ENCODE data around the gene MYLK. TPM values are rescaled to one million over a fixed set of nuclear protein-coding genes. Genes with fewer than 3 reads are reported as not detected.

MYLK gene
- total RNA-seq, 1 donor from 2014 or later: 4.3 TPM

DNA sequence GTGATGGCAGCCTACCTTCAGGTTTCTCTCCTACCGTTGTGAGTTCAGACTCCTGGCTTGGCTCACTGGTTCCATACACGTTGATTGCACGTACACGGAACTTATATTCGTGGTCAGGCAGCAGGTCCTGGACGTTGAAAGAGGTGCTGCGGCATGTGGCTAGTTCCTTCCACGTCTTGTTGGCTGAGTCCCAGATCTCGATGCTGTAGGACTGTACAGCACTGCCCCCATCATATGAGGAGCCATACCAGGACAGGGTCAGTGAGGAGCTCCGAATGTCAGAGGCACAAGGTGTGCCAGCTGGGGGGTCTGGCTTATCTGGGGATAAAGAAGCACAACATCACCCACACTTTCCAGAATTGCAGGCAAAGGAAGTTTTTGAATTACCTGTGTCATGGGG is 227.0 kb downstream of the MYLK start:
- TF ChIP-seq, protein P1, sequence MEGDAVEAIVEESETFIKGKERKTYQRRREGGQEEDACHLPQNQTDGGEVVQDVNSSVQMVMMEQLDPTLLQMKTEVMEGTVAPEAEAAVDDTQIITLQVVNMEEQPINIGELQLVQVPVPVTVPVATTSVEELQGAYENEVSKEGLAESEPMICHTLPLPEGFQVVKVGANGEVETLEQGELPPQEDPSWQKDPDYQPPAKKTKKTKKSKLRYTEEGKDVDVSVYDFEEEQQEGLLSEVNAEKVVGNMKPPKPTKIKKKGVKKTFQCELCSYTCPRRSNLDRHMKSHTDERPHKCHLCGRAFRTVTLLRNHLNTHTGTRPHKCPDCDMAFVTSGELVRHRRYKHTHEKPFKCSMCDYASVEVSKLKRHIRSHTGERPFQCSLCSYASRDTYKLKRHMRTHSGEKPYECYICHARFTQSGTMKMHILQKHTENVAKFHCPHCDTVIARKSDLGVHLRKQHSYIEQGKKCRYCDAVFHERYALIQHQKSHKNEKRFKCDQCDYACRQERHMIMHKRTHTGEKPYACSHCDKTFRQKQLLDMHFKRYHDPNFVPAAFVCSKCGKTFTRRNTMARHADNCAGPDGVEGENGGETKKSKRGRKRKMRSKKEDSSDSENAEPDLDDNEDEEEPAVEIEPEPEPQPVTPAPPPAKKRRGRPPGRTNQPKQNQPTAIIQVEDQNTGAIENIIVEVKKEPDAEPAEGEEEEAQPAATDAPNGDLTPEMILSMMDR (IDR thresholded peaks at IDR 0.05; ENCODE audit: partially characterized antibody, unreplicated experiment): no peak

DNA sequence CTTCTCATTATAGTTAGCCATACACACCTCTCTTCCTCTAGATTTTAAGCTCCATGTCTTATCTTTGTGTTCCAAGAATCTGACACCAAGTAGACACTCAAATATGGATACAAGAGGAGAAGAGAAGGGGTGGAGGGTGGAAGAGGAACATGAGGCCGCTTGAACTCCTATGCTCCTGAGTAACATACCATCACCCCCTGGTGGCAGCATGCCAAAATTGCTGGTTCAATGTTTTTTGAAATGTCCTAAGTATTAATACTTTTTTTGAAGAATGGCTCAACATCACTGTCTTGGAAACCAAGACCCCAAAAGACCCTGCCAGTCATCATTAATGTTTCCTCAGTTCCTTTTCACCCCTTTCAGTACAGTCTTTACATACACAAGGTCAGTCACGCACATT is 227.4 kb downstream of the MYLK start:
- H3K27ac Mint-ChIP-seq (ENCODE audit: unreplicated experiment): no peak overlapping the region

More for the DNA sequence above, 227.0 kb downstream of the MYLK start:
- Mint-ChIP-seq H3K9me3 (ENCODE audit: unreplicated experiment) (peaks cover 9% of the 10 kb centered on the region), H3K27ac (ENCODE audit: unreplicated experiment) (no peak overlapping the region), H3K36me3 (ENCODE audit: unreplicated experiment) (peaks cover 5% of the 10 kb centered on the region), H3K4me3 (ENCODE audit: unreplicated experiment) (no peak overlapping the region), H3K4me1 (ENCODE audit: low read depth, unreplicated experiment) (peaks cover 44% of the 10 kb centered on the region), H3K27me3 (ENCODE audit: unreplicated experiment) (peaks cover 9% of the 10 kb centered on the region)
- no peak for DNase-seq

DNA sequence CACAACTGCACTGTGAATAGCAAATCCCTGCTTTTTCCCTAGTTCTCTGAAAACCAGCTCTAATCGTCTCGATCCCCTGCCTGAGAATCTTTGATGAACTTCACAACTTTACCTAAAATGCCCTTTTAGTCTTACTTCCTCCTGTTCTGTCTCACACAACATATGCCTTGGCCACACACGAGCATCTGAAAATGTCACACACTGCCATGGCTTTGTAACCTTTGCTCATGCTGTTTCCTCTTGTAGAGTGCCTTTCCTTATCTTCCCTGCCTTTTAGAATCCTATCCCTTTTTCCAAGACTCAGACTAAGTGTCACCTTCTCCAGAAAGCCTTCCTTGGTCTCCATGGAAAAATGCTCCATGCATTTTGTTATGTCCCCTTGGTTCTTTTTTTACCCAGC is 227.9 kb downstream of the MYLK start:
- Mint-ChIP-seq H3K9me3 (ENCODE audit: unreplicated experiment) (peaks cover 8% of the 10 kb centered on the region), H3K4me1 (ENCODE audit: low read depth, unreplicated experiment) (peaks cover 38% of the 10 kb centered on the region), H3K36me3 (ENCODE audit: unreplicated experiment) (peaks cover 5% of the 10 kb centered on the region), H3K4me3 (ENCODE audit: unreplicated experiment) (no peak overlapping the region), H3K27me3 (ENCODE audit: unreplicated experiment) (peaks cover 5% of the 10 kb centered on the region), H3K27ac (ENCODE audit: unreplicated experiment) (no peak overlapping the region)
- DNase-seq: no peak
- TF ChIP-seq, protein P1 (IDR thresholded peaks at IDR 0.05; ENCODE audit: partially characterized antibody, unreplicated experiment): no peak

More for the DNA sequence above, 227.4 kb downstream of the MYLK start:
- H3K27me3 Mint-ChIP-seq (ENCODE audit: unreplicated experiment): peaks cover 7% of the 10 kb centered on the region
- H3K4me1 Mint-ChIP-seq (ENCODE audit: low read depth, unreplicated experiment): peaks cover 41% of the 10 kb centered on the region
- no peak for DNase-seq
- H3K36me3 Mint-ChIP-seq (ENCODE audit: unreplicated experiment): peaks cover 5% of the 10 kb centered on the region
- no peak overlapping the region for H3K4me3 Mint-ChIP-seq (ENCODE audit: unreplicated experiment)
- peaks cover 9% of the 10 kb centered on the region for H3K9me3 Mint-ChIP-seq (ENCODE audit: unreplicated experiment)
- TF ChIP-seq, protein P1 (IDR thresholded peaks at IDR 0.05; ENCODE audit: partially characterized antibody, unreplicated experiment): peak; percentile 65

DNA sequence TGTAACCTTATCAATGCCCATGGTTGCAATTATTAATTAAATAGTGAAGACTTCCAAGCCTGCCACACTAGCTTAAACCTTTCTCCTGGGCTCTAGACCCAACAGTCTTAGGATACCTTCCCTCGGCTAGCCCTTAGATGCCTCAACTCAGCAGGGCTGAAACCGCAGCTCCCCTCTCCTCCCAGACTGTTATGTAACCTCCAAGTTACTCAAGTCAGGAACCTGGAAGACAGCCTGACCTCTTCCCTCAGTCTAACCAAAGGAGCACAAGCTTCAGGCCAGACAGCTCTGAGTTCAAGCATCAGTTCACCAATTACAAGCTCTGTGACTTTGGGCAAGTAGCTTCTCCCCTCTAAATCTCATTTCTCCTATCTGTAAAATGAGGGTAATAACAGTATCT is 228.7 kb downstream of the MYLK start:
- H3K27ac Mint-ChIP-seq (ENCODE audit: unreplicated experiment): no peak overlapping the region
- no peak overlapping the region for H3K4me3 Mint-ChIP-seq (ENCODE audit: unreplicated experiment)
- H3K4me1 Mint-ChIP-seq (ENCODE audit: low read depth, unreplicated experiment): peaks cover 31% of the 10 kb centered on the region
- TF ChIP-seq, protein P1 (IDR thresholded peaks at IDR 0.05; ENCODE audit: partially characterized antibody, unreplicated experiment): no peak
- H3K9me3 Mint-ChIP-seq (ENCODE audit: unreplicated experiment): peaks cover 8% of the 10 kb centered on the region
- peaks cover 4% of the 10 kb centered on the region for H3K27me3 Mint-ChIP-seq (ENCODE audit: unreplicated experiment)
- peaks cover 5% of the 10 kb centered on the region for H3K36me3 Mint-ChIP-seq (ENCODE audit: unreplicated experiment)
- no peak for DNase-seq

DNA sequence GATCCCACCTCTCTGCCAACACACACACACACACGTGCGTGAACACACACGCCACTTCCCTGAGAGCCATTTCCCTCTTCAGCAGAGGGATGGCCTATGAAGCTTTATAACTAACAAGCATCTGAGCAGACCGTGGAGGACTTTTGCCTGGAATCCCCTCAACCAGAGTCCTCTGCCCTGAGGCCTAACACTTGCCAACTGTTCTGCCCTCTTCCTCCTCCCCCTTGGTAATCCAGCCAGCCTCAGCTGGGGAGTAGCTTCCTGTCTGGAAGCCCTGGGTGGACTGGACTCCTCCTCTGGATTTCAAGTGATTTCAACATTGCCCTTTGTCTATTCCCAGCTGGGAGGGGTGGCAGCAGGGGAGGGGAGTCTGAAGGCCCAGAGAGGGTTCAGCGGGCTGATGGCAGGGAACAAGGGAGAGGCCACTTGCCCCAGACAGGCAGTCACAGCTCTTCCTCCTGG is 230.9 kb downstream of the MYLK start:
- TF ChIP-seq, protein P1 (IDR thresholded peaks at IDR 0.05; ENCODE audit: partially characterized antibody, unreplicated experiment): no peak
- Mint-ChIP-seq H3K27me3 (ENCODE audit: unreplicated experiment) (peaks cover 9% of the 10 kb centered on the region), H3K27ac (ENCODE audit: unreplicated experiment) (peak overlapping the region; percentile 77), H3K4me3 (ENCODE audit: unreplicated experiment) (peak overlapping the region; percentile 12), H3K9me3 (ENCODE audit: unreplicated experiment) (peaks cover 9% of the 10 kb centered on the region), H3K36me3 (ENCODE audit: unreplicated experiment) (peaks cover 5% of the 10 kb centered on the region), H3K4me1 (ENCODE audit: low read depth, unreplicated experiment) (peaks cover 30% of the 10 kb centered on the region)
- DNase-seq: peak; percentile 43
